MM.1S (cell line): ENCODE results near the gene LDHA.
A peak's percentile ranks its signal among the peaks of the same experiment; 100 is the strongest.

Experiments used
- DNase-seq: peaks from one replicate; pipeline ENCODE4 v3.0.0-alpha.2; 2015
- H2AFZ ChIP-seq: fragments of 300-600 bp; sonication (generic); 2 replicates; pipeline ENCODE4 v1.6.0; 2016; ENCODE audit warnings: antibody characterized with exemption, low read length
- H3F3A ChIP-seq: fragments of 300-600 bp; sonication (generic); 2 replicates; pipeline ENCODE4 v1.6.1; 2016; ENCODE audit warnings: mild to moderate bottlenecking, antibody characterized with exemption, low read length, moderate library complexity, mixed read lengths; ENCODE audit not compliant: insufficient read depth
- H3K27ac ChIP-seq: fragments of 300-600 bp; sonication (generic); 2 replicates; pipeline ENCODE4 v1.5.1; 2016; ENCODE audit warnings: mild to moderate bottlenecking, low read length
- H3K27me3 ChIP-seq: fragments of 300-600 bp; sonication (generic); replicated peaks from 2 replicates; pipeline ENCODE4 v1.6.0; 2016; ENCODE audit warnings: low read length; ENCODE audit not compliant: insufficient read depth
- H3K36me3 ChIP-seq: fragments of 300-600 bp; sonication (generic); replicated peaks from 2 replicates; pipeline ENCODE4 v1.6.1; 2016; ENCODE audit warnings: mild to moderate bottlenecking, low read length, mixed read lengths; ENCODE audit not compliant: insufficient read depth
- H3K4me1 ChIP-seq: fragments of 300-600 bp; sonication (generic); 2 replicates; pipeline ENCODE4 v1.6.1; 2016; ENCODE audit warnings: low read length, mixed read lengths
- H3K4me2 ChIP-seq: fragments of 300-600 bp; sonication (generic); 2 replicates; pipeline ENCODE4 v1.6.0; 2016; ENCODE audit warnings: low read depth, low read length
- H3K4me3 ChIP-seq: fragments of 300-600 bp; sonication (generic); 2 replicates; pipeline ENCODE4 v1.5.1; 2016; ENCODE audit warnings: low read length, mixed read lengths
- H3K79me2 ChIP-seq: fragments of 300-600 bp; sonication (generic); 2 replicates; pipeline ENCODE4 v1.6.1; 2016; ENCODE audit warnings: mixed run types, low read length, mixed read lengths
- H3K9ac ChIP-seq: fragments of 300-600 bp; sonication (generic); 2 replicates; pipeline ENCODE4 v1.6.1; 2016; ENCODE audit warnings: low read length, mixed read lengths
- H3K9me2 ChIP-seq: fragments of 300-600 bp; sonication (generic); replicated peaks from 2 replicates; pipeline ENCODE4 v1.6.1; 2016; ENCODE audit warnings: mild to moderate bottlenecking, low read length, mixed read lengths; ENCODE audit not compliant: insufficient read depth
- H3K9me3 ChIP-seq: fragments of 300-600 bp; sonication (generic); replicated peaks from 2 replicates; pipeline ENCODE4 v1.6.1; 2016; ENCODE audit warnings: mild to moderate bottlenecking, low read length, mixed read lengths; ENCODE audit not compliant: insufficient read depth
- H4K20me1 ChIP-seq: fragments of 300-600 bp; sonication (generic); 2 replicates; pipeline ENCODE4 v1.6.1; 2016; ENCODE audit warnings: mild to moderate bottlenecking, low read length, moderate library complexity, mixed read lengths; ENCODE audit not compliant: insufficient read depth
- CTCF ChIP-seq: fragments of 300-600 bp; sonication (generic); IDR thresholded peaks from 2 replicates; pipeline ENCODE4 v1.5.1; 2016; ENCODE audit warnings: antibody characterized with exemption, low read length, mixed read lengths
- EZH2 ChIP-seq: fragments of 300-600 bp; sonication (generic); optimal IDR thresholded peaks from 2 replicates; pipeline ENCODE3; 2017; ENCODE audit warnings: low read depth, mild to moderate bottlenecking, antibody characterized with exemption, low read length, mixed read lengths
- EZH2phosphoT487 ChIP-seq: fragments of 300-600 bp; sonication (generic); IDR thresholded peaks from 2 replicates; pipeline ENCODE4 v1.6.1; 2018; ENCODE audit warnings: antibody characterized with exemption, low read length

Gene LDHA

GRCh38 chr11:18383388-18384156 lies 10.8 kb upstream of the LDHA start:
- Histone ChIP-seq H3K36me3 (no peaks in the 10 kb centered on the region), H2AFZ (peak overlapping the region; percentile 82), H3K4me1 (peaks cover 23% of the 10 kb centered on the region), H3K4me3 (0 out of 2 replicates have a peak overlapping the region, but pooled peaks have one; percentile 2), H3K9ac (peak overlapping the region; percentile 61), H3K79me2 (no peaks in the 10 kb centered on the region), H3F3A (peaks cover 22% of the 10 kb centered on the region), H3K27me3 (no peaks in the 10 kb centered on the region), H3K27ac (peak overlapping the region; percentile 95), H3K9me3 (no peaks in the 10 kb centered on the region), H3K9me2 (no peaks in the 10 kb centered on the region), H4K20me1 (no peaks in the 10 kb centered on the region), H3K4me2 (peak overlapping the region; percentile 77)
- TF ChIP-seq CTCF, result no peak
- no peak for TF ChIP-seq EZH2phosphoT487
- TF ChIP-seq EZH2, result no peak
- peak; percentile 8 for DNase-seq

- DNase-seq, result peak; percentile 79
- peak overlapping the region; percentile 77 for H3K4me2 ChIP-seq
Observed at GRCh38 chr11:18384157-18384641, 10.2 kb upstream of the LDHA start.

GRCh38 chr11:18390088-18390487 lies 4.3 kb upstream of the LDHA start:
- Histone ChIP-seq H3K27me3 (no peaks in the 10 kb centered on the region), H2AFZ (no peak overlapping the region), H3K4me3 (no peak overlapping the region), H4K20me1 (no peaks in the 10 kb centered on the region), H3K79me2 (peaks cover 15% of the 10 kb centered on the region), H3K4me2 (no peak overlapping the region), H3K36me3 (no peaks in the 10 kb centered on the region), H3F3A (peaks cover 18% of the 10 kb centered on the region), H3K9me3 (no peaks in the 10 kb centered on the region), H3K4me1 (peaks cover 18% of the 10 kb centered on the region), H3K27ac (no peak overlapping the region), H3K9me2 (no peaks in the 10 kb centered on the region), H3K9ac (no peak overlapping the region)
- TF ChIP-seq CTCF, result no peak
- TF ChIP-seq EZH2, result no peak
- TF ChIP-seq EZH2phosphoT487, result no peak
- no peak for DNase-seq

More at GRCh38 chr11:18384157-18384641, 10.2 kb upstream of the LDHA start:
- Histone ChIP-seq H3K4me3 (no peak overlapping the region), H3K9me3 (no peaks in the 10 kb centered on the region), H3K36me3 (no peaks in the 10 kb centered on the region), H3K27me3 (no peaks in the 10 kb centered on the region), H3F3A (peaks cover 22% of the 10 kb centered on the region), H4K20me1 (no peaks in the 10 kb centered on the region), H3K4me1 (peaks cover 23% of the 10 kb centered on the region), H3K79me2 (no peaks in the 10 kb centered on the region), H3K9ac (peak overlapping the region; percentile 61), H3K27ac (peak overlapping the region; percentile 95), H3K9me2 (no peaks in the 10 kb centered on the region), H2AFZ (peak overlapping the region; percentile 82)
- TF ChIP-seq EZH2 (no peak), EZH2phosphoT487 (no peak), CTCF (no peak)
